Suprapubic skin (tissue), 3 donors: Measurements from ENCODE around the gene ADAMTSL2.

ENCODE experiments used
- CTCF ChIP-seq, 2 donors: fragments of 200-600 bp in 1 of 2; fragments of 450-650 bp in 1 of 2; sonication (generic) in 1 of 2; IDR thresholded peaks; one replicate each; pipeline ENCODE4 v1.5.1; 2016 to 2019; ENCODE audit warnings: antibody characterized with exemption in 2 of 2, mild to moderate bottlenecking in 1 of 2, moderate library complexity in 1 of 2
- POLR2AphosphoS5 ChIP-seq, 3 donors: sonication (generic); formaldehyde crosslinking; IDR thresholded peaks; one replicate each; pipeline ENCODE4 v1.6.1; 2017; ENCODE audit warnings: antibody characterized with exemption in 3 of 3

- TF ChIP-seq POLR2AphosphoS5 (IDR thresholded peaks at IDR 0.05) (no peak), CTCF (IDR thresholded peaks at IDR 0.05) (no peak)
These were observed 58.4 kb downstream of the ADAMTSL2 start for GRCh38 chr9:133592731-133593409.
